ENCODE results near the gene GRK5.
A peak's percentile ranks its signal among the peaks of the same experiment; 100 is the strongest.

GRK5 gene

GRCh38 chr10:119279441-119279840, 72.1 kb downstream of the GRK5 start:
- DNase-seq, result no peak

DNA sequence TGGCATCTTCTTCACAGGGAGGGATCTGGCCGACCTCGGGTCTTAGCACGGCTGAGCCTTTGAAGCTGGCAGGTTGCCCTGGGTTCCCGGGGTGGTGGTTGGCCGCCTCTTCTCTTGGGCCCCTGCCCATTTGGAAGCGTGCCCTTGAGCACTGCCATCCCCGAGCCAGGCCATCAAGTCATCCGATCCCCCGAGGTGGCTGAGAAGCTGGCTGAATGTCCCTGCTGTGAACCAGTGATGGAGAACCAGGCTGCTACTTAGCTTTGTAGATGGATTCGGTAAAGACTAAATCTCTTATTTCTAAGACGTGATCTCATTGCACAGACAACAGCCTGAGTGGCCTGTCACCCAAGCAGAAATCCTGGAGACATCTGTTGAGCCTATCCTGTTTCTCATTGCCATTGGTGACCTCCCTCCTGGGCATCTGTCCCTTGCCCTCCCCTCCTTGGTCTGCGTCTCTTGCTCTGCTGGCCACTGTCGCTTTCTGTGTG, 74.3 kb downstream of the GRK5 start:
- no peak for DNase-seq

DNA sequence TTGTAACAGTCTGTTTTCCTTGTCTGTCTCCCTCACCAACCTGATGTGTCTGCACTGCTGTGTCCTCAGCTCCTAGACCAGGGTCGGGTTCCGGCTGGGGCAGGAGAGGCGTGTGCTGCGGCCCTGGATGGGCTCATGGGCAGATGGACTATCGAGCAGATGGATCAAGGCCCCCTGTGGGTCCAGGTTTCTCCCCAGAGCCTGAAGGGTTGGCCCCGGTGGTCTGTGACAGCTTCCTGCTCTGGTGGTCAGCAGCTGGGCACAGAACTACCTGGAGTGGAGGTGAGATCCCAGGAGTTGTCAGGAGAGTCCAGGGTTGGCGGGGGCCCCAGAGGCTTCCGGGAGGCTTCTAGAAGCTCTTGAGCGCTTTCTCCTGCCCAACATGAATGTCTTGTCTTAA, 75.1 kb downstream of the GRK5 start:
- DNase-seq, result no peak

- DNase-seq, result no peak
These were observed 76.0 kb downstream of the GRK5 start for GRCh38 chr10:119283387-119283786.

DNA sequence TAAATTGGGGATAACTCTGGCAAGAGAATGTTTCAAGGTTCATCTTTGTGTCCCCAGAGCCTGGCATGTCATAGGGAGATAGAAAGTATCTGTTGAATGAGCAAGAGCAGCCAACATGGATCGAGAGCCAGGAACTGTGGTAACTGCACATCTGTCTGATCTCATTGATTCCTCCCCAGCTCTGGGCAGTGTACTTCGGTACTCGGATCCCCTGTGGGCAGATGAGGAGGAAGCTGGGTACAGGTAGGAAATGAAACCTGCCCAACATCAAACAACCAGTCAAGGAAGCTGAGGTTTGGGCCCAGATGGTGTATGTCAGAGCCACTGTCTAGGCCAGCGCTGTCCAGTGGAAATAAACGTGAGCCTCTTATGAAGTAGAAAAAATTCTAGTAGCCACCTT, 76.4 kb downstream of the GRK5 start:
- no peak for DNase-seq

DNA sequence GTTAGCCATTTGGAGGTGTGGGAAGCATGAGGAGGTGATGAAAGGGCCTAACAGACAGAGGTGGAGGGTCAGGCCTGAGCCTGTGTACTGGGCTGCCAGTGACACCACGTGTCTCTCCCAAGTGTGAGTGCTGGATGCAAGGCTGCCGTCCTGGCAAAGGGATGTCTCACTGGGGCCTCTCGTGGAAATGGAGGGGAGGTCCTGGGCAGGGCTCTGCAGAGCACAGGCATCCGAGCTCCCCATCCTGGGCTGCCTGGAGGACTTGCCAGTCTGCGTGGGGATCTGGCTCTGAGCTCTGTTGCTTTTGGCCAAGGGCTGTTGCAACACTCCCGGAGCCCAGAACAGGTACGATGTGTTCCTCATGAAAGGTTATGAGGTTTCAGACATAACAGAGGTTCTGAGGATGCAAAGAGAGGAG, 77.3 kb downstream of the GRK5 start:
- DNase-seq, result no peak

DNA sequence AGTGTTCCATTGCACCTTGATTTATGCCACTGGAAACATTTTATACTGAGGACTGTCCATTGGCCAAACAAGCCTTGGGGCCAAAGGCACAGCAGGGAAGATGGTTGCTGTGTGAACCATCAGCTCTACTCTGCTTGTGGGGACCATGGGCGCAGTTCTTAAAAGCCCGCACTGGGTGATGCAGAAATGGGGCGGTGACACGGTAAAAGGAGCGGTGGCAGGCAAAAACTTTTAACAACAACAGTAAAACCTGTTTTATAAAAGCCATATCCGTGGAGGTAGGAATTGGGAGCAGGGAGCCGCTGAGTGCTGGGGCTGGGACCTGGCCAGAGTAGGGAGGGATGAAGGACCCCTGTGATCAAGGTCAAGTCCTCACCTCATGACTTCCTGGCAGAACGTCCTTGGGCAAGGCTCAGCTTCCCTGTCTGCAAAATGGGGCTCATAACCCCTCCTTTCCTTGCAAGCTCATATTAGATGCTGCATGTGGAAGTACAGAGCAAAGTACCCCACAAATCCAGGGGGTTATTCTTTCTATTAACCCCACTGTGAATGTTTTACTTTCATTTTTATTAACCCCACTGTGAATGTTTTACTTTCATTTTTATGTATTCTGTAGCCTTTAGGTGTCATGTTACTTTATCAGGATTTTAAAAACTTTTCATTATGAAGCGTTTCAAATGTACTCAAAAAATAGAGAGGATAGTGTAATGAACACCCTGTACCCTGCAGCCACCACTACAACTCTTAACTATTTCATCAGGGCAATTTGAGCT, 78.3 kb downstream of the GRK5 start:
- no peak for DNase-seq

- DNase-seq, result no peak
These were observed 79.1 kb downstream of the GRK5 start for GRCh38 chr10:119286516-119286915.

- no peak for DNase-seq
These were observed 79.7 kb downstream of the GRK5 start for GRCh38 chr10:119286983-119287633.

DNA sequence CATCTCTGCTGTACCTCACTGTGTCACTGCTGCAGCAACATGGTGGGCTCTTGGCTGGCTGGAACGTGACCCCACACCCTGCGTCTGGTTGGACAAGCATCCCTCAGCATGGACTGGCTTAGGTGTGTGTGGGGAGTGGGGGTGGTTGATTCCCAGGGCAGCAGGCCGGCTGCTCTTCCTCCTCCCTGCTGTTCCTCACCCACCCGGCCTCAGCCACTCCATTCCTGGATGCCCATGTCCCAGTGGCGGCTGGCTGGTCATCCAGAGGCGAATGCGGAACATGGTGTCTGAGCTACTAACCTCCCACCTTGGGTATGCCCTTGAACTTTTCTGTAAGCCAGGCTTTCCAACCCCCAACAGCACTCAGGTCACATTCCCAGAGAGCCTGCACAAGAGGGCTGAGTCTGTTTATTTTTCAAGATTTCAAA, 81.2 kb downstream of the GRK5 start:
- no peak for DNase-seq

DNA sequence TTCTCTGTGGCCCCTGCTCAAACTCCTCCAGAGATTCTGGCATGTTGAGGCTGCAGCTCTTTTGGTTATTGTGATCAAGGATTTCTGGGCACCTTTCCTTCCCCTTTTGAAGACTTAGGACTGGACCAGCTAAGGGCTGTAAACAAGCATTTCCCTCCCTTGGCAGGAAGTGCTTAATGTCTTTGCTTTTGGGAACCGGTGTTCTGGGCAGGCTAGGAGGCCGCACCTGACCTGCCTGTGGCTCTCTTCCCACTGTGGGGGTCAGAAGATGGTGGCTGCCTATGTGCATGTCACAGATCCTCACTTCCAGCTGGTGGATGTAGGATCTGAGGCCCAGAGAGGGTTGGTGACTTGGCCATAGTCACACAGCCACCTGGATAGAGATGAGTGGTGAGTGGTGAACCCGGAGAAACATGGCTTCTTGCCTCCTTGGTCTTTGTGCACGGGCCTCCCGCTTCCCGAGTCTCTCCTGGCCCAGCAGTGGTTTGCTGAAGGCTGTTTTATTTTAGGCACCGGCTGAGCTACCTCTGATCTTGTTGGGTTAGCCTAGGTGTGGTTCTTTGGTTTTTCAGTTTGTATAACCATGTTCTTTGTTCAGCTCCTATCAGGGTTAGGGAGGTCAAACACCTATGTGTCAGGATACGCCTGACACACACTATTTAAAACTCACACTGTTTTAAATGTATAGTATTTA, 82.0 kb downstream of the GRK5 start:
- DNase-seq, result no peak

GRCh38 chr10:119290301-119291048, 83.1 kb downstream of the GRK5 start:
- DNase-seq, result no peak

GRCh38 chr10:119291223-119291900, 84.0 kb downstream of the GRK5 start:
- DNase-seq, result no peak

DNA sequence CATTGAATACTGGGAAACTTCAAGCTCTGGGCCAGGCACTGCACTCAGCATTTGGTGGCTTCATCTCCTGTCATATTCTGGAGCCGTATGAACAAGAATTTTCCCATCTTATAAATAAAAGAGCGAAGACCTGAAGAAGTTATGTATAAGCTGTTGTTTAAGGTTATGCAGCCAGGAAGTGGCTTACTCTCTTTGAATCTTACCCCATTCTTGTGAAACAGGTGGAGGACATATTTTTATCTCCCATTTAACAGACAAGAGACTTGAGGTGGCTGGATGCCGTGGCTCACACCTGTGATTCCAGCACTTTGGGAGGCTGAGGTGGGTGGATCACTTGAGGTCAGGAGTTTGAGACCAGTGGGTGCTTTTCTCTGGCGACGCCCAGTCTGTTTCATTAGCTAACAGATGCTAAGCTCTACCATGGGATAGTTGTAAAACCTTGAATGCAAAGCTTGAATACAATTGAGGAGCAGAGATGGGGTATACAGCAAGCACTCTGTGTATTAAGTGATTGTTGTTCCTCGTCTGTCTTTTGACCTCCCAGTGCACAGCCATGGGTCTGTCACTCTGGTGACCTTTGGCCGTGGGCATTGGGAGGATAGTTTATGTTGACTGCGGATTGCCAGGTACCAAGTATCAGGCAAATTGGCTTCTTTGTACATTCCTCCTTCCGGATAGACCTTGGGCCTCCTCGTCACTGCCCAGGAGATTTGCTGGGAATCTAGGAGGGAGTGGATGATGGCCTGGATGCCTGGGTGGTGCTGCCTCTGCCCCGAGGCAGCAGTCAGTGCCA, 85.8 kb downstream of the GRK5 start:
- DNase-seq, result no peak

DNA sequence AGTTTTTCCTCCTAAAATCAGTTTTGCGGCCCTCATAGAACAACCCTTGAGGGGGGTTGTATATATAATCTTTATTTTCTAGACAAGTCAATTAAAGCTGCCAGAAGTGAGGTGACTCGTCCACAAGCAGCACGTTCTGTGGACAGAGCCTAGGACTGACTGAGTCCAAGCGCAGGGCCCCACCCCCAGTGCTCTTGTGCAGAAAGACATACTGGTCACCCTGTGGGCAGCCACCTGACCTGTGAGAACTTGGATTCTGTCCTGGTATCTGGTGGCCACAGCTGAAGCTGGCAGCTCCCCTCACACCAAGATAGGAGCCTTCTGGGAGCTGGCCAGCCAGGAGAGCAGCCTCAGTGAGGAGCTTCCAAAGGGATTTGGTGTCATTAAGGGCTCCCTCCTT, 89.3 kb downstream of the GRK5 start:
- no peak for DNase-seq

DNA sequence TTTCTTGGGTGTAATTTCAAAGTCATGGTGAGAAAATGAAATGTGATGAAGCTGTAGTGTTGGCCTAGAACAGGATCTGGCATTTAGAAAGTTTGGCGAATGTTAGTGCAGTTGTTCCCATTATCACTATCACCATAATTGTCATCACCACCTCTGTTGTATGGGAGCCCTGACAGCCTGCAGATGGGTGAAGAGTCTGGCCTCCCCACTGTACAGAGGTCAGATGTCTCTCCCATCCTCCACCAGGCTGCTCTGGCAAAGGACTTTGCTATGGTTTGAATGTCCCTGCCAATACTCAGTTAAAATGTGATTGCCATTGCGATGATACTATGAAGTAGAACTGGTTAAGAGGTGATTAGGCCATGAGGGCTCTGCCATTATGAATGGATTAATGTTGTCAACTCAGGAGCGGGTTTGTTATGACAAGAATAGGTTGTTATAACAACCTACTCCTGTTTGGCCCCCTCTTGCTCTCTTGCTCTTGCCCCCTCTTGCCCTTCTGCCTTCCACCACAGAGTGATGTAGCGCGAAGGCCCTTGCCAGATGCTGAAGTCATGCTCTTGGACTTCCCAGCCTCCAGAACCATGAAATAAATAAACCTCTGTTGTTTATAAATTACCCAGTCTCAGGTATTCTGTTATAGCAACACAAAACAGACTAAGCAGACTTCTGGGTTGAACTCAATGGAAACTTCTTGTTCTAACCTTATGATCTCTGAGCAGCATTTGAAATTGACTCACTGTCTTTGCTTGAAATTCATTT, 90.0 kb downstream of the GRK5 start:
- no peak for DNase-seq

DNA sequence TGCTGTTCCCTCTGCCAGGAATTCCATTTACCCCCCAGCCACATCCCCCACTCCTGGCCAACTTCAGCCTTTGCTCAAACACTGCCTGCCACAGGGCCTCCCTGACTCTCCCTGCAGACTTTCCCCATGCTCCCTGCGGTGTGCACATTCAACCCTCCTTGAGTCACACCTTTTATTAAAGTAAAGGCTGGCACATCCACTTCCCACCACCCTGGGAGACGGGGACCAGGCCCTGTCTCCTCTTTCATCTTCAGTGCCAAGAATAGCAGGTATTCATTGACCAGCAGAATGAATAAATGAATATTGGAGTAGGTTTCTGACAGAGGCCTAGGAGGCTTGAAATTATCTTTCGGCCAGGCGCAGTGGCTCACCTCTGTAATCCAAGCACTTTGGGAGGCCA, 91.4 kb downstream of the GRK5 start:
- DNase-seq, result no peak

DNA sequence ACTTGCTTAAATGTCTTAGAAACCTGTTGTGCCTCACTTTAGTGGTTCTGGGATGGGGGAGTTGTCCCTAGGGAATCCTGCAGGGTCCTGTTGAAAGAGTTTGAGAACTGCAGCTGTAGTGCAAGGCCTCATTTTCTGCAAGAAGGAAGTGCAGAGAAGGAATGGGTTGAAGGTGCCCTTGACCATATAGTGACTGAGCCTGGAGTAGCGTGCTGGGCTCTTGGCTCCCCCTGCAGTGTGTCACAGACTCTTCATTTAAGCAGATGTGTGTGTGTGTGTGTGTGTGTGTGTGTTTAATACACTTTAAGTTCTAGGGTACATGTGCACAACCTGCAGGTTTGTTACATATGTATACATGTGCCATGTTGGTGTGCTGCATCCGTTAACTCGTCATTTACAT, 92.2 kb downstream of the GRK5 start:
- no peak for DNase-seq

DNA sequence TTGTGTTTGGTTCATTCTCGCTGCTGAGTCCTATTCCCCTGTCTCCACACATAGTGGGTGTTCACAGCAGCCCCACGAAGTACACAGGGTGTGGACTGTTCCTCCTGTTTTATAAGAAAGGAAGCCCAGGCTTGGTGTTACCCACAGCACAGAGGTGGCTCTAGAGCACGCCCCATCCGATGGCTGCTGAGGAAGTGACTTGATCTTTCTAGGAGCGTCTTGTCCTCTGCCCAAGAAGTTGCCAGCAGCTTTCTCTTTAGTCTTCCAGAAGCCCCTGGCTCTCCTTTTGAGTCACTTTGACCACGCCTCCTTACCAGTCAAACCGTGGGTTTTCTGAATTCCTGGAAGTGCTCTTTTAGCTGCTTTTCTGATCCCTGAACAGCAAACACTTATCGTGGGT, 94.0 kb downstream of the GRK5 start:
- DNase-seq, result peak; percentile 51

- DNase-seq, result no peak
These were observed 94.8 kb downstream of the GRK5 start for GRCh38 chr10:119302172-119302571.
